C4-2B (cell line): ENCODE measurements around the gene DNAH14.

Source experiments
- ZFX ChIP-seq: fragments of 450-650 bp; IDR thresholded peaks from 2 replicates; pipeline ENCODE4 v1.6.1; 2017
- TF ChIP-seq, protein P1 (sequence below): fragments of 450-650 bp; conservative IDR thresholded peaks from 2 replicates; pipeline ENCODE4 v1.5.1; 2017; ENCODE audit warnings: mild to moderate bottlenecking

DNA sequence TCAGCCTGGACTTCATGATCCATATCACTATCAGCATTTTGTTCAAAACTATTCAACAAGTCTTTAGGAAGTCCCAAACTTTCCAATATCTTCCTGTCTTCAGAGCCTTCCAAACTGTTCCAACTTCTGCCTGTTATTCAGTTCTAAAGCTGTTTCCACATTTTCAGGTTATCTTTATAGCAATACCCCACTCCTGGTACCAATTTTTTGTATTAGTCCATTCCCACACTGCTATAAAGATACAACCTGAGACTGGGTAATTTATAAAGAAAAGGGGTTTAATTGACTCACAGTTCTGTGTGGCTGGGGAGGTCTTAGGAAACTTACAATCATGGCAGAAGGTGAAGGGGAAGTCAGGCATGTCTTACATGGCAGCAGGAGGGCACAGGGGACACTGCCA lies 18.3 kb upstream of the DNAH14 start:
- TF ChIP-seq, protein P1, sequence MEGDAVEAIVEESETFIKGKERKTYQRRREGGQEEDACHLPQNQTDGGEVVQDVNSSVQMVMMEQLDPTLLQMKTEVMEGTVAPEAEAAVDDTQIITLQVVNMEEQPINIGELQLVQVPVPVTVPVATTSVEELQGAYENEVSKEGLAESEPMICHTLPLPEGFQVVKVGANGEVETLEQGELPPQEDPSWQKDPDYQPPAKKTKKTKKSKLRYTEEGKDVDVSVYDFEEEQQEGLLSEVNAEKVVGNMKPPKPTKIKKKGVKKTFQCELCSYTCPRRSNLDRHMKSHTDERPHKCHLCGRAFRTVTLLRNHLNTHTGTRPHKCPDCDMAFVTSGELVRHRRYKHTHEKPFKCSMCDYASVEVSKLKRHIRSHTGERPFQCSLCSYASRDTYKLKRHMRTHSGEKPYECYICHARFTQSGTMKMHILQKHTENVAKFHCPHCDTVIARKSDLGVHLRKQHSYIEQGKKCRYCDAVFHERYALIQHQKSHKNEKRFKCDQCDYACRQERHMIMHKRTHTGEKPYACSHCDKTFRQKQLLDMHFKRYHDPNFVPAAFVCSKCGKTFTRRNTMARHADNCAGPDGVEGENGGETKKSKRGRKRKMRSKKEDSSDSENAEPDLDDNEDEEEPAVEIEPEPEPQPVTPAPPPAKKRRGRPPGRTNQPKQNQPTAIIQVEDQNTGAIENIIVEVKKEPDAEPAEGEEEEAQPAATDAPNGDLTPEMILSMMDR, result no peak
- TF ChIP-seq ZFX, result no peak
